ENCODE data around the gene KCNK15.

GRCh38 chr20:44709797-44710196 lies 35.9 kb upstream of the KCNK15 start:
- TF ChIP-seq, protein P1, sequence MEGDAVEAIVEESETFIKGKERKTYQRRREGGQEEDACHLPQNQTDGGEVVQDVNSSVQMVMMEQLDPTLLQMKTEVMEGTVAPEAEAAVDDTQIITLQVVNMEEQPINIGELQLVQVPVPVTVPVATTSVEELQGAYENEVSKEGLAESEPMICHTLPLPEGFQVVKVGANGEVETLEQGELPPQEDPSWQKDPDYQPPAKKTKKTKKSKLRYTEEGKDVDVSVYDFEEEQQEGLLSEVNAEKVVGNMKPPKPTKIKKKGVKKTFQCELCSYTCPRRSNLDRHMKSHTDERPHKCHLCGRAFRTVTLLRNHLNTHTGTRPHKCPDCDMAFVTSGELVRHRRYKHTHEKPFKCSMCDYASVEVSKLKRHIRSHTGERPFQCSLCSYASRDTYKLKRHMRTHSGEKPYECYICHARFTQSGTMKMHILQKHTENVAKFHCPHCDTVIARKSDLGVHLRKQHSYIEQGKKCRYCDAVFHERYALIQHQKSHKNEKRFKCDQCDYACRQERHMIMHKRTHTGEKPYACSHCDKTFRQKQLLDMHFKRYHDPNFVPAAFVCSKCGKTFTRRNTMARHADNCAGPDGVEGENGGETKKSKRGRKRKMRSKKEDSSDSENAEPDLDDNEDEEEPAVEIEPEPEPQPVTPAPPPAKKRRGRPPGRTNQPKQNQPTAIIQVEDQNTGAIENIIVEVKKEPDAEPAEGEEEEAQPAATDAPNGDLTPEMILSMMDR (optimal IDR thresholded peaks at IDR 0.05 in 1 of 3, IDR thresholded peaks at IDR 0.05 in 1 of 3, conservative IDR thresholded peaks at IDR 0.05 in 1 of 3; ENCODE audit: extremely low read depth in 1 of 3, insufficient read depth in 2 of 3, low read length in 3 of 3) = no peak
- no peak for TF ChIP-seq EZH2 (IDR thresholded peaks at IDR 0.05; ENCODE audit: low read length)

Data from keratinocyte (primary cell).